CD4-positive, alpha-beta T cell (primary cell): Measurements from ENCODE around the gene DYNC1LI2. TPM values are rescaled to one million over a fixed set of nuclear protein-coding genes. Genes with fewer than 3 reads are reported as not detected.
A peak's percentile ranks its signal among the peaks of the same experiment; 100 is the strongest.

Experiments
- ATAC-seq: fragments of 200-7000 bp; cut with Tn5 transposase; one replicate; pipeline ENCODE4 v1.10.0; 2022; ENCODE audit warnings: mild to moderate bottlenecking; ENCODE audit not compliant: poor library complexity
- CTCF ChIA-PET: fragments of 350-600 bp; sonication (Branson Sonifier 250); formaldehyde crosslinking; loops from one replicate; lab custom pipeline; 2021; ENCODE audit warnings: antibody characterized with exemption, inconsistent platforms; lab: Charles Lee
- POLR2A ChIA-PET: fragments of 350-600 bp; sonication (Branson Sonifier 250); formaldehyde crosslinking; loops from one replicate; lab custom pipeline; 2021; ENCODE audit warnings: antibody characterized with exemption, inconsistent platforms; lab: Charles Lee
- DNase-seq, 14 experiments: peaks; one replicate each; pipeline ENCODE4 v3.0.0-alpha.2; 2013 to 2020; ENCODE audit warnings: mixed read lengths in 2 of 14
- H3K27ac ChIP-seq, 2 donors: one replicate each; pipeline versions ENCODE4 v1.5.1 to v1.7.0; 2013; ENCODE audit warnings: low read length in 2 of 2, low read depth in 1 of 2, mild to moderate bottlenecking in 1 of 2
- H3K27me3 ChIP-seq, 2 experiments: 1 replicate in 1 of 2; 2 replicates in 1 of 2; pipeline versions ENCODE4 v1.6.1 to v1.7.0; 2013; ENCODE audit warnings: low read length in 2 of 2, control low read depth in 1 of 2, mild to moderate bottlenecking in 1 of 2, moderate library complexity in 1 of 2; ENCODE audit not compliant: insufficient read depth in 2 of 2, control insufficient read depth in 1 of 2
- H3K36me3 ChIP-seq: one replicate; pipeline ENCODE4 v1.6.1; 2013; ENCODE audit warnings: low read length, control low read depth; ENCODE audit not compliant: insufficient read depth
- H3K4me1 ChIP-seq: one replicate; pipeline ENCODE4 v1.6.1; 2013; ENCODE audit warnings: low read length, control low read depth; ENCODE audit not compliant: insufficient read depth
- H3K4me3 ChIP-seq: one replicate; pipeline ENCODE4 v1.5.1; 2013; ENCODE audit warnings: mild to moderate bottlenecking, low read length, moderate library complexity
- H3K9me3 ChIP-seq, 2 experiments: 1 replicate in 1 of 2; 2 replicates in 1 of 2; pipeline versions ENCODE4 v1.6.1 to v1.7.0; 2013; ENCODE audit warnings: low read length in 2 of 2, mild to moderate bottlenecking in 2 of 2, control low read depth in 1 of 2, moderate library complexity in 1 of 2; ENCODE audit not compliant: control insufficient read depth in 1 of 2, insufficient read depth in 1 of 2
- H3K27ac Mint-ChIP-seq: one replicate; pipeline ENCODE4 v1.8.0; 2020; ENCODE audit warnings: mixed read lengths
- H3K27me3 Mint-ChIP-seq: one replicate; pipeline ENCODE4 v1.8.0; 2021; ENCODE audit warnings: mixed read lengths
- H3K36me3 Mint-ChIP-seq: one replicate; pipeline ENCODE4 v1.8.0; 2021; ENCODE audit warnings: low read depth, mixed read lengths
- H3K4me1 Mint-ChIP-seq: one replicate; pipeline ENCODE4 v1.8.0; 2021; ENCODE audit warnings: low read depth, mixed read lengths
- H3K4me3 Mint-ChIP-seq: one replicate; pipeline ENCODE4 v1.8.0; 2020; ENCODE audit warnings: mild to moderate bottlenecking, mixed read lengths
- H3K9me3 Mint-ChIP-seq: one replicate; pipeline ENCODE4 v1.8.0; 2020; ENCODE audit warnings: mixed read lengths
- CTCF ChIP-seq: fragments of 200-600 bp; IDR thresholded peaks from one replicate; pipeline ENCODE4 v1.8.0; 2022; ENCODE audit warnings: antibody characterized with exemption, mild to moderate bottlenecking
- intact Hi-C, 2 experiments: fragments of 100-400 bp; cut with DNase I in 1 of 2; cut with micrococcal nuclease in 1 of 2; formaldehyde crosslinking; loops; one replicate each; pipeline versions ENCODE4 v1.15.1 to v1.9.0; 2023 to 2025; cut with DNase I, micrococcal nuclease
- total RNA-seq, 174 experiments: library from RNA in 2 of 174; stranded (reverse) in 2 of 174; gene quantifications; one replicate each; pipeline ENCODE4 v1.2.3 and lab custom pipeline; 2021 to 2026

DYNC1LI2 gene
- total RNA-seq, 2 experiments from 2014 or later = 81.8 to 82.4 TPM

- CTCF ChIA-PET = interaction anchor here (0.7 to 3.3 kb wide), 4 partner anchors 13 to 333 kb away, joined by 3 to 18 read pairs (median 8); no protein-coding TSS in a partner anchor
Observed at GRCh38 chr16:66740010-66740409, 11.4 kb downstream of the DYNC1LI2 start.

GRCh38 chr16:66735891-66736290 lies 15.5 kb downstream of the DYNC1LI2 start:
- intact Hi-C loops = no loop called here
- Mint-ChIP-seq H3K9me3 (no peaks in the 10 kb centered on the region), H3K4me1 (peaks cover 19% of the 10 kb centered on the region), H3K4me3 (no peak overlapping the region), H3K36me3 (peaks cover 86% of the 10 kb centered on the region), H3K27me3 (no peaks in the 10 kb centered on the region), H3K27ac (no peak overlapping the region)
- Histone ChIP-seq H3K36me3 (peaks cover 86% of the 10 kb centered on the region), H3K27ac (no peak overlapping the region), H3K27me3 (no peaks in the 10 kb centered on the region), H3K4me1 (peaks cover 13% of the 10 kb centered on the region), H3K9me3 (no peaks in the 10 kb centered on the region), H3K4me3 (no peak overlapping the region)
- ATAC-seq = no peak
- ChIA-PET POLR2A (interaction anchor here (0.6 kb wide), 1 partner anchor 187 kb away, joined by 4 read pairs; no protein-coding TSS in a partner anchor), CTCF (interaction anchor here (1.6 to 1.9 kb wide), 2 partner anchors 8 to 172 kb away, joined by 4 to 9 read pairs; no protein-coding TSS in a partner anchor)
- DNase-seq = no peak
- no peak for TF ChIP-seq CTCF

More at GRCh38 chr16:66740010-66740409, 11.4 kb downstream of the DYNC1LI2 start:
- Histone ChIP-seq H3K27me3 (no peaks in the 10 kb centered on the region), H3K27ac (no peak overlapping the region), H3K4me1 (peaks cover 17% of the 10 kb centered on the region), H3K4me3 (no peak overlapping the region), H3K9me3 (no peaks in the 10 kb centered on the region), H3K36me3 (peaks cover 79% of the 10 kb centered on the region)
- POLR2A ChIA-PET = no interaction called here
- Mint-ChIP-seq H3K36me3 (peaks cover 81% of the 10 kb centered on the region), H3K27ac (peak overlapping the region; percentile 45), H3K4me1 (peaks cover 24% of the 10 kb centered on the region), H3K27me3 (no peaks in the 10 kb centered on the region), H3K4me3 (no peak overlapping the region), H3K9me3 (no peaks in the 10 kb centered on the region)
- ATAC-seq (peak; percentile 64), DNase-seq (peak in 8 of 14 experiments; percentile 5 to 67 (median 18))
- TF ChIP-seq CTCF = peak; percentile 70
- intact Hi-C loops = loop anchor here (1.0 to 5.0 kb wide), 5 partner anchors 12 to 333 kb away; no protein-coding TSS in a partner anchor

- TF ChIP-seq CTCF = no peak
- Histone ChIP-seq H3K27ac (no peak overlapping the region), H3K9me3 (no peaks in the 10 kb centered on the region), H3K4me1 (no peaks in the 10 kb centered on the region), H3K27me3 (no peaks in the 10 kb centered on the region), H3K4me3 (no peak overlapping the region), H3K36me3 (peaks cover 80% of the 10 kb centered on the region)
- DNase-seq = no peak
- H3K4me1 Mint-ChIP-seq = peaks cover 6% of the 10 kb centered on the region
- H3K27ac Mint-ChIP-seq = no peak overlapping the region
- CTCF ChIA-PET = interaction anchor here (1.7 kb wide), 1 partner anchor 20 kb away, joined by 5 read pairs; the partner anchor contains the start of gene DYNC1LI2
- POLR2A ChIA-PET = no interaction called here
- intact Hi-C loops = no loop called here
- H3K9me3 Mint-ChIP-seq = no peaks in the 10 kb centered on the region
- no peak for ATAC-seq
- H3K36me3 Mint-ChIP-seq = peaks cover 94% of the 10 kb centered on the region
- H3K4me3 Mint-ChIP-seq = no peak overlapping the region
- no peaks in the 10 kb centered on the region for H3K27me3 Mint-ChIP-seq
Observed at GRCh38 chr16:66731101-66731500, 20.3 kb downstream of the DYNC1LI2 start.
